HepG2 (cell line): ENCODE data around the gene PNP. TPM values are rescaled to one million over a fixed set of nuclear protein-coding genes. Genes with fewer than 3 reads are reported as not detected.

Experiments
- KLF12 ChIP-seq: sonication (generic); formaldehyde crosslinking; IDR thresholded peaks from 2 replicates; pipeline ENCODE4 v1.4.0; 2020; ENCODE audit warnings: missing genetic modification reagents, borderline replicate concordance
- ONECUT2 ChIP-seq: sonication (generic); formaldehyde crosslinking; IDR thresholded peaks from 2 replicates; pipeline ENCODE4 v1.4.0; 2020; ENCODE audit warnings: missing genetic modification reagents
- SAP130 ChIP-seq: IDR thresholded peaks from 2 replicates; pipeline ENCODE4 v1.6.1; 2016; ENCODE audit warnings: low read depth
- SMAD3 ChIP-seq: sonication (generic); formaldehyde crosslinking; IDR thresholded peaks from 2 replicates; pipeline ENCODE4 v1.4.0; 2020; ENCODE audit warnings: missing genetic modification reagents
- ZFP36L1 ChIP-seq: sonication (generic); formaldehyde crosslinking; IDR thresholded peaks from 2 replicates; pipeline ENCODE4 v1.8.0; 2022; ENCODE audit warnings: mild to moderate bottlenecking, missing genetic modification reagents, moderate library complexity
- ZFX ChIP-seq: sonication (generic); formaldehyde crosslinking; IDR thresholded peaks from 2 replicates; pipeline ENCODE4 v1.4.0; 2020; ENCODE audit warnings: mild to moderate bottlenecking, low read depth, missing genetic modification reagents, moderate library complexity
- ZNF484 ChIP-seq: sonication (generic); formaldehyde crosslinking; IDR thresholded peaks from 2 replicates; pipeline ENCODE4 v1.5.1; 2020; ENCODE audit warnings: mild to moderate bottlenecking, low read depth, missing genetic modification reagents, borderline replicate concordance
- ZNF546 ChIP-seq: sonication (generic); formaldehyde crosslinking; conservative IDR thresholded peaks from 2 replicates; pipeline ENCODE4 v1.8.1; 2023; ENCODE audit warnings: mild to moderate bottlenecking, missing genetic modification reagents
- ZNF556 ChIP-seq: sonication (generic); formaldehyde crosslinking; IDR thresholded peaks from 2 replicates; pipeline ENCODE4 v1.4.0; 2020; ENCODE audit warnings: mild to moderate bottlenecking, missing genetic modification reagents, borderline replicate concordance
- ZNF724P ChIP-seq: sonication (generic); formaldehyde crosslinking; IDR thresholded peaks from 2 replicates; pipeline ENCODE4 v1.8.0; 2022; ENCODE audit warnings: missing genetic modification reagents, borderline replicate concordance
- polyA plus RNA-seq, 8 experiments: library from polyadenylated mRNA; depleted of rRNA in 3 of 8; stranded (reverse) in 7 of 8; unstranded in 1 of 8; fragments of >200 nt; fragmentation: Illumina TruSeq in 4 of 8; extraction: Trizol in 4 of 8; gene quantifications; 2 replicates each; pipeline versions ENCODE4 v1.2.1 to v1.2.3, GENCODE V29; 2011 to 2016; ENCODE audit warnings: low read depth in 4 of 8, missing spikeins in 1 of 8, mixed read lengths in 1 of 8; ENCODE audit not compliant: insufficient read depth in 1 of 8
- total RNA-seq, 5 experiments: library from RNA; depleted of rRNA; stranded (reverse); fragments of >200 nt; fragmentation: Illumina TruSeq; extraction: Trizol; gene quantifications; 2 replicates each; pipeline ENCODE4 v1.2.3, GENCODE V29; 2016; ENCODE audit warnings: low read depth in 1 of 5
- TF ChIP-seq, protein P1 (sequence below): sonication (generic); formaldehyde crosslinking; conservative IDR thresholded peaks from 2 replicates; pipeline ENCODE4 v1.8.1; 2023; ENCODE audit warnings: missing genetic modification reagents
- TF ChIP-seq, protein P2 (sequence below): sonication (generic); formaldehyde crosslinking; IDR thresholded peaks from 2 replicates; pipeline ENCODE4 v1.9.0; 2021; ENCODE audit warnings: missing genetic modification reagents, mild to moderate bottlenecking, borderline replicate concordance
- TF ChIP-seq, protein P3 (sequence below): sonication (generic); formaldehyde crosslinking; IDR thresholded peaks from 2 replicates; pipeline ENCODE4 v1.5.0; 2020; ENCODE audit warnings: mild to moderate bottlenecking, missing genetic modification reagents
- TF ChIP-seq, protein P4 (sequence below): sonication (generic); formaldehyde crosslinking; IDR thresholded peaks from 2 replicates; pipeline ENCODE4 v1.4.0; 2020; ENCODE audit warnings: missing genetic modification reagents
- TF ChIP-seq, protein P5 (sequence below): IDR thresholded peaks from 2 replicates; pipeline ENCODE4 v1.6.1; 2016; ENCODE audit warnings: low read depth, missing genetic modification reagents, missing compliant biosample characterization

PNP gene
- total and polyA plus RNA-seq, 2 of the 13 experiments (the other 11 are each of a cell fraction or from before 2014, with no cell fraction given), result 45.4 to 74.8 TPM

DNA sequence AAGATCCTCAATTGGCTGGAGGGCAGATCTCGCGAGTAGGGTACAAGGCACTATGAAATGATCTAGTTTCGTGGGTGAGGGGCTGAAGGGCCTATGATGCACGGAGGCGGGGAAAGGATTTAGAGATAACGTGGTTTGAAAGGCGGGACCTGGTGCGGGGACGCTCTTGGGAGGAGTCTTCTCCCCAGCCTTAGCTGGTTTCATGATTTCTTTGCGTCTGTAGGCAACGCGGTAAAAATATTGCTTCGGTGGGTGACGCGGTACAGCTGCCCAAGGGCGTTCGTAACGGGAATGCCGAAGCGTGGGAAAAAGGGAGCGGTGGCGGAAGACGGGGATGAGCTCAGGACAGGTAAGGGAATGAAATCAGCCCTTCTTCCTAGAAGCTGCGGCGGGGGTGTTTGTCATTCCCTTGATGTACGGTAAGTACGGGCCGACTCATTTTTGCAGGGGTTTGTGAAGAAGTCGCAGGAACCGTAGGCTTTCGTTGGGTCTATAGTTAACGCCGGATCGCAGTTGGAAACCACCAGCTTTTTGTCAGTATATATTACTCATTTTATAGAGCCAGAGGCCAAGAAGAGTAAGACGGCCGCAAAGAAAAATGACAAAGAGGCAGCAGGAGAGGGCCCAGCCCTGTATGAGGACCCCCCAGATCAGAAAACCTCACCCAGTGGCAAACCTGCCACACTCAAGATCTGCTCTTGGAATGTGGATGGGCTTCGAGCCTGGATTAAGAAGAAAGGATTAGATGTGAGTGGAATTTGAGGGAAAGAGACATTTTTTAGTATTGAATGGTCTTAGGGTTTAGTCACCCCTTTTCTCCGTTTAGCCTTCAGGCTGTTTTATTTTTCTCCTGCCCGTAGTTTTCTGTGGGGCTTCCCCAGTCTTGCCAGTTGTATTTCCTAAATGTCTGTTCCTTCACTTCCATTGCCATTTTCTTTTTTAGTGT, 13.6 kb upstream of the PNP start (continued):
- TF ChIP-seq, protein P1, sequence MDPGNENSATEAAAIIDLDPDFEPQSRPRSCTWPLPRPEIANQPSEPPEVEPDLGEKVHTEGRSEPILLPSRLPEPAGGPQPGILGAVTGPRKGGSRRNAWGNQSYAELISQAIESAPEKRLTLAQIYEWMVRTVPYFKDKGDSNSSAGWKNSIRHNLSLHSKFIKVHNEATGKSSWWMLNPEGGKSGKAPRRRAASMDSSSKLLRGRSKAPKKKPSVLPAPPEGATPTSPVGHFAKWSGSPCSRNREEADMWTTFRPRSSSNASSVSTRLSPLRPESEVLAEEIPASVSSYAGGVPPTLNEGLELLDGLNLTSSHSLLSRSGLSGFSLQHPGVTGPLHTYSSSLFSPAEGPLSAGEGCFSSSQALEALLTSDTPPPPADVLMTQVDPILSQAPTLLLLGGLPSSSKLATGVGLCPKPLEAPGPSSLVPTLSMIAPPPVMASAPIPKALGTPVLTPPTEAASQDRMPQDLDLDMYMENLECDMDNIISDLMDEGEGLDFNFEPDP (CRISPR knock-in tag), result no peak
- TF ChIP-seq, protein P2, sequence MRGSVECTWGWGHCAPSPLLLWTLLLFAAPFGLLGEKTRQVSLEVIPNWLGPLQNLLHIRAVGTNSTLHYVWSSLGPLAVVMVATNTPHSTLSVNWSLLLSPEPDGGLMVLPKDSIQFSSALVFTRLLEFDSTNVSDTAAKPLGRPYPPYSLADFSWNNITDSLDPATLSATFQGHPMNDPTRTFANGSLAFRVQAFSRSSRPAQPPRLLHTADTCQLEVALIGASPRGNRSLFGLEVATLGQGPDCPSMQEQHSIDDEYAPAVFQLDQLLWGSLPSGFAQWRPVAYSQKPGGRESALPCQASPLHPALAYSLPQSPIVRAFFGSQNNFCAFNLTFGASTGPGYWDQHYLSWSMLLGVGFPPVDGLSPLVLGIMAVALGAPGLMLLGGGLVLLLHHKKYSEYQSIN, result no peak
- peak; percentile 96 for TF ChIP-seq ZFP36L1 (CRISPR knock-in tag)
- TF ChIP-seq ZNF484 (CRISPR knock-in tag), result 0 out of 2 replicates have a peak, but pooled peaks have one; percentile 25
- no peak for TF ChIP-seq ZNF556 (CRISPR knock-in tag)
- 0 out of 2 replicates have a peak, but pooled peaks have one; percentile 33 for TF ChIP-seq ONECUT2 (CRISPR knock-in tag)
- TF ChIP-seq ZNF724P, result no peak
- TF ChIP-seq KLF12 (CRISPR knock-in tag), result 0 out of 2 replicates have a peak, but pooled peaks have one; percentile 2
- TF ChIP-seq, protein P3, sequence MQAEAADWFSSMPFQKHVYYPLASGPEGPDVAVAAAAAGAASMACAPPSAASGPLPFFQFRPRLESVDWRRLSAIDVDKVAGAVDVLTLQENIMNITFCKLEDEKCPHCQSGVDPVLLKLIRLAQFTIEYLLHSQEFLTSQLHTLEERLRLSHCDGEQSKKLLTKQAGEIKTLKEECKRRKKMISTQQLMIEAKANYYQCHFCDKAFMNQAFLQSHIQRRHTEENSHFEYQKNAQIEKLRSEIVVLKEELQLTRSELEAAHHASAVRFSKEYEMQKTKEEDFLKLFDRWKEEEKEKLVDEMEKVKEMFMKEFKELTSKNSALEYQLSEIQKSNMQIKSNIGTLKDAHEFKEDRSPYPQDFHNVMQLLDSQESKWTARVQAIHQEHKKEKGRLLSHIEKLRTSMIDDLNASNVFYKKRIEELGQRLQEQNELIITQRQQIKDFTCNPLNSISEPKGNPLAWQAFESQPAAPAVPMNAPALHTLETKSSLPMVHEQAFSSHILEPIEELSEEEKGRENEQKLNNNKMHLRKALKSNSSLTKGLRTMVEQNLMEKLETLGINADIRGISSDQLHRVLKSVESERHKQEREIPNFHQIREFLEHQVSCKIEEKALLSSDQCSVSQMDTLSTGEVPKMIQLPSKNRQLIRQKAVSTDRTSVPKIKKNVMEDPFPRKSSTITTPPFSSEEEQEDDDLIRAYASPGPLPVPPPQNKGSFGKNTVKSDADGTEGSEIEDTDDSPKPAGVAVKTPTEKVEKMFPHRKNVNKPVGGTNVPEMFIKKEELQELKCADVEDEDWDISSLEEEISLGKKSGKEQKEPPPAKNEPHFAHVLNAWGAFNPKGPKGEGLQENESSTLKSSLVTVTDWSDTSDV (CRISPR knock-in tag), result 0 out of 2 replicates have a peak, but pooled peaks have one; percentile 1
- TF ChIP-seq, protein P4, sequence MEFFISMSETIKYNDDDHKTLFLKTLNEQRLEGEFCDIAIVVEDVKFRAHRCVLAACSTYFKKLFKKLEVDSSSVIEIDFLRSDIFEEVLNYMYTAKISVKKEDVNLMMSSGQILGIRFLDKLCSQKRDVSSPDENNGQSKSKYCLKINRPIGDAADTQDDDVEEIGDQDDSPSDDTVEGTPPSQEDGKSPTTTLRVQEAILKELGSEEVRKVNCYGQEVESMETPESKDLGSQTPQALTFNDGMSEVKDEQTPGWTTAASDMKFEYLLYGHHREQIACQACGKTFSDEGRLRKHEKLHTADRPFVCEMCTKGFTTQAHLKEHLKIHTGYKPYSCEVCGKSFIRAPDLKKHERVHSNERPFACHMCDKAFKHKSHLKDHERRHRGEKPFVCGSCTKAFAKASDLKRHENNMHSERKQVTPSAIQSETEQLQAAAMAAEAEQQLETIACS (CRISPR knock-in tag), result peak; percentile 5; the same call in 1 of the 2 replicates
- 0 out of 2 replicates have a peak, but pooled peaks have one; percentile 47 for TF ChIP-seq ZFX (CRISPR knock-in tag)
- TF ChIP-seq, protein P5, sequence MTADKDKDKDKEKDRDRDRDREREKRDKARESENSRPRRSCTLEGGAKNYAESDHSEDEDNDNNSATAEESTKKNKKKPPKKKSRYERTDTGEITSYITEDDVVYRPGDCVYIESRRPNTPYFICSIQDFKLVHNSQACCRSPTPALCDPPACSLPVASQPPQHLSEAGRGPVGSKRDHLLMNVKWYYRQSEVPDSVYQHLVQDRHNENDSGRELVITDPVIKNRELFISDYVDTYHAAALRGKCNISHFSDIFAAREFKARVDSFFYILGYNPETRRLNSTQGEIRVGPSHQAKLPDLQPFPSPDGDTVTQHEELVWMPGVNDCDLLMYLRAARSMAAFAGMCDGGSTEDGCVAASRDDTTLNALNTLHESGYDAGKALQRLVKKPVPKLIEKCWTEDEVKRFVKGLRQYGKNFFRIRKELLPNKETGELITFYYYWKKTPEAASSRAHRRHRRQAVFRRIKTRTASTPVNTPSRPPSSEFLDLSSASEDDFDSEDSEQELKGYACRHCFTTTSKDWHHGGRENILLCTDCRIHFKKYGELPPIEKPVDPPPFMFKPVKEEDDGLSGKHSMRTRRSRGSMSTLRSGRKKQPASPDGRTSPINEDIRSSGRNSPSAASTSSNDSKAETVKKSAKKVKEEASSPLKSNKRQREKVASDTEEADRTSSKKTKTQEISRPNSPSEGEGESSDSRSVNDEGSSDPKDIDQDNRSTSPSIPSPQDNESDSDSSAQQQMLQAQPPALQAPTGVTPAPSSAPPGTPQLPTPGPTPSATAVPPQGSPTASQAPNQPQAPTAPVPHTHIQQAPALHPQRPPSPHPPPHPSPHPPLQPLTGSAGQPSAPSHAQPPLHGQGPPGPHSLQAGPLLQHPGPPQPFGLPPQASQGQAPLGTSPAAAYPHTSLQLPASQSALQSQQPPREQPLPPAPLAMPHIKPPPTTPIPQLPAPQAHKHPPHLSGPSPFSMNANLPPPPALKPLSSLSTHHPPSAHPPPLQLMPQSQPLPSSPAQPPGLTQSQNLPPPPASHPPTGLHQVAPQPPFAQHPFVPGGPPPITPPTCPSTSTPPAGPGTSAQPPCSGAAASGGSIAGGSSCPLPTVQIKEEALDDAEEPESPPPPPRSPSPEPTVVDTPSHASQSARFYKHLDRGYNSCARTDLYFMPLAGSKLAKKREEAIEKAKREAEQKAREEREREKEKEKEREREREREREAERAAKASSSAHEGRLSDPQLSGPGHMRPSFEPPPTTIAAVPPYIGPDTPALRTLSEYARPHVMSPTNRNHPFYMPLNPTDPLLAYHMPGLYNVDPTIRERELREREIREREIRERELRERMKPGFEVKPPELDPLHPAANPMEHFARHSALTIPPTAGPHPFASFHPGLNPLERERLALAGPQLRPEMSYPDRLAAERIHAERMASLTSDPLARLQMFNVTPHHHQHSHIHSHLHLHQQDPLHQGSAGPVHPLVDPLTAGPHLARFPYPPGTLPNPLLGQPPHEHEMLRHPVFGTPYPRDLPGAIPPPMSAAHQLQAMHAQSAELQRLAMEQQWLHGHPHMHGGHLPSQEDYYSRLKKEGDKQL (CRISPR knock-in tag), result 0 out of 2 replicates have a peak, but pooled peaks have one; percentile 0
- peak; percentile 66 for TF ChIP-seq SAP130 (CRISPR knock-in tag)
- no peak for TF ChIP-seq SMAD3
- TF ChIP-seq ZNF546 (CRISPR knock-in tag), result 0 out of 2 replicates have a peak, but pooled peaks have one; percentile 15
